Stimulated activated CD8-positive, alpha-beta memory T cell treated with anti-CD3 and anti-CD28 coated beads, Interleukin-7, amount 100 ng/mL, for 24 hours (primary cell): ENCODE results near the gene STAP2.
"Not testable (repeated sequence)": the region's sequence is repeated elsewhere in the genome, so short reads cannot be mapped to it uniquely, and the experiment has no call there.

Experiments used
- DNase-seq: peaks from one replicate; pipeline ENCODE4 v3.0.0-alpha.2; 2020; ENCODE audit warnings: low read depth

STAP2 gene

GRCh38 chr19:4298810-4299550 lies 39.6 kb downstream of the STAP2 start:
- DNase-seq: no peak

GRCh38 chr19:4297901-4298809 lies 40.5 kb downstream of the STAP2 start:
- DNase-seq: no peak

- no peak for DNase-seq
These were observed 42.5 kb downstream of the STAP2 start for GRCh38 chr19:4295972-4296771.

- no peak for DNase-seq
These were observed 44.2 kb downstream of the STAP2 start for GRCh38 chr19:4294389-4294788.

- DNase-seq: no peak
These were observed 46.1 kb downstream of the STAP2 start for GRCh38 chr19:4292515-4292914.

GRCh38 chr19:4291184-4291732 lies 47.4 kb downstream of the STAP2 start:
- DNase-seq: no peak

GRCh38 chr19:4288091-4288777 lies 50.4 kb downstream of the STAP2 start:
- no peak for DNase-seq

- not testable (repeated sequence) for DNase-seq
These were observed 52.5 kb downstream of the STAP2 start for GRCh38 chr19:4286141-4286540.

- DNase-seq: no peak
These were observed 53.7 kb downstream of the STAP2 start for GRCh38 chr19:4284974-4285373.

GRCh38 chr19:4284176-4284958 lies 54.3 kb downstream of the STAP2 start:
- no peak for DNase-seq

- no peak for DNase-seq
These were observed 58.9 kb downstream of the STAP2 start for GRCh38 chr19:4279530-4280422.

GRCh38 chr19:4279267-4279529 lies 59.4 kb downstream of the STAP2 start:
- DNase-seq: no peak

GRCh38 chr19:4278419-4279266 lies 60.0 kb downstream of the STAP2 start, which contains the start of gene SHD:
SHD (plus strand) TSS chr19:4279266; CDS start chr19:4280064, 798 bp downstream.
- no peak for DNase-seq

GRCh38 chr19:4278010-4278409 lies 60.6 kb downstream of the STAP2 start:
- no peak for DNase-seq

- no peak for DNase-seq
These were observed 61.4 kb downstream of the STAP2 start for GRCh38 chr19:4277191-4277696.

- not testable (repeated sequence) for DNase-seq
These were observed 64.3 kb downstream of the STAP2 start for GRCh38 chr19:4274321-4274686.
